HG03097 (cell line): ENCODE measurements around the gene SNU13.
"Not testable (repeated sequence)": the region's sequence is repeated elsewhere in the genome, so short reads cannot be mapped to it uniquely, and the experiment has no call there.

Experiments used
- ATAC-seq: cut with Tn5 transposase; IDR thresholded peaks from one replicate; pipeline ENCODE4 v1.9.1; 2021; ENCODE audit not compliant: unreplicated experiment, low FRiP score

The SNU13 gene

GRCh38 chr22:41682033-41682807 is 6.4 kb downstream of the SNU13 start:
- ATAC-seq, result no peak

GRCh38 chr22:41681616-41682015 is 7.1 kb downstream of the SNU13 start:
- ATAC-seq, result no peak

GRCh38 chr22:41676134-41676533 is 12.5 kb downstream of the SNU13 start:
- ATAC-seq, result no peak

- ATAC-seq, result no peak
These were observed 13.8 kb downstream of the SNU13 start for GRCh38 chr22:41674846-41675340.

GRCh38 chr22:41672780-41673509 is 15.7 kb downstream of the SNU13 start:
- ATAC-seq, result no peak

GRCh38 chr22:41672096-41672495 is 16.6 kb downstream of the SNU13 start:
- ATAC-seq, result not testable (repeated sequence)

GRCh38 chr22:41668971-41669911 is 19.4 kb downstream of the SNU13 start:
- no peak for ATAC-seq

- ATAC-seq, result no peak
These were observed 23.7 kb downstream of the SNU13 start for GRCh38 chr22:41664951-41665350.

GRCh38 chr22:41664490-41664889 is 24.2 kb downstream of the SNU13 start:
- ATAC-seq, result no peak

- ATAC-seq, result not testable (repeated sequence)
These were observed 25.1 kb downstream of the SNU13 start for GRCh38 chr22:41663594-41663993.

GRCh38 chr22:41661713-41662112 is 27.0 kb downstream of the SNU13 start:
- no peak for ATAC-seq

GRCh38 chr22:41661088-41661487 is 27.6 kb downstream of the SNU13 start:
- no peak for ATAC-seq

GRCh38 chr22:41660416-41660815 is 28.3 kb downstream of the SNU13 start:
- ATAC-seq, result no peak

GRCh38 chr22:41659941-41660340 is 28.7 kb downstream of the SNU13 start:
- ATAC-seq, result no peak

GRCh38 chr22:41658869-41659268 is 29.8 kb downstream of the SNU13 start:
- no peak for ATAC-seq

GRCh38 chr22:41657709-41658108 is 31.0 kb downstream of the SNU13 start:
- ATAC-seq, result no peak

- ATAC-seq, result no peak
These were observed 32.1 kb downstream of the SNU13 start for GRCh38 chr22:41656556-41656955.

GRCh38 chr22:41654322-41654721 is 34.3 kb downstream of the SNU13 start:
- no peak for ATAC-seq

GRCh38 chr22:41650821-41651220 is 37.8 kb downstream of the SNU13 start:
- ATAC-seq, result no peak

GRCh38 chr22:41650229-41650628 is 38.4 kb downstream of the SNU13 start:
- ATAC-seq, result no peak

GRCh38 chr22:41648432-41648831 is 40.2 kb downstream of the SNU13 start:
- ATAC-seq, result no peak
